Activated B cell treated with CpG ODN at 0.5 μM for 24 hours (primary cell): ENCODE results near the gene DNAJA3. TPM values are rescaled to one million over a fixed set of nuclear protein-coding genes. Genes with fewer than 3 reads are reported as not detected.

Experiments
- ATAC-seq: fragments of 200-7000 bp; cut with Tn5 transposase; one replicate; pipeline ENCODE4 v1.10.0; 2021; ENCODE audit warnings: low read depth, mild to moderate bottlenecking, moderate library complexity
- CTCF ChIA-PET: fragments of 350-600 bp; sonication (Branson Sonifier 250); formaldehyde crosslinking; loops from one replicate; lab custom pipeline; 2021; ENCODE audit warnings: antibody characterized with exemption; lab: Charles Lee
- POLR2A ChIA-PET: fragments of 350-600 bp; sonication (Branson Sonifier 250); formaldehyde crosslinking; loops from one replicate; lab custom pipeline; 2021; ENCODE audit warnings: antibody characterized with exemption; lab: Charles Lee
- DNase-seq: peaks from one replicate; pipeline ENCODE4 v3.0.0; 2022
- H3K27ac Mint-ChIP-seq: one replicate; pipeline ENCODE4 v1.8.0; 2020; ENCODE audit warnings: mixed read lengths
- H3K27me3 Mint-ChIP-seq: one replicate; pipeline ENCODE4 v1.8.0; 2021; ENCODE audit warnings: mixed read lengths
- H3K36me3 Mint-ChIP-seq: one replicate; pipeline ENCODE4 v1.8.0; 2021; ENCODE audit warnings: low read depth, mixed read lengths
- H3K4me1 Mint-ChIP-seq: one replicate; pipeline ENCODE4 v1.8.0; 2021; ENCODE audit warnings: mixed read lengths
- H3K4me3 Mint-ChIP-seq: one replicate; pipeline ENCODE4 v1.8.0; 2020; ENCODE audit warnings: mild to moderate bottlenecking, mixed read lengths
- H3K9me3 Mint-ChIP-seq: one replicate; pipeline ENCODE4 v1.8.0; 2020; ENCODE audit warnings: mixed read lengths
- intact Hi-C: fragments of 100-400 bp; cut with micrococcal nuclease; formaldehyde crosslinking; loops from one replicate; pipeline ENCODE4 v1.15.1; 2024
- total RNA-seq: library from RNA; stranded (reverse); gene quantifications from 2 replicates; pipeline ENCODE4 v1.2.3, GENCODE V29; 2022
- TF ChIP-seq, protein P1 (sequence below): fragments of 200-600 bp; IDR thresholded peaks from one replicate; pipeline ENCODE4 v1.8.0; 2022; ENCODE audit warnings: antibody characterized with exemption, mild to moderate bottlenecking

Gene DNAJA3
- total RNA-seq, 1 donor from 2014 or later, result 62.6 TPM

DNA sequence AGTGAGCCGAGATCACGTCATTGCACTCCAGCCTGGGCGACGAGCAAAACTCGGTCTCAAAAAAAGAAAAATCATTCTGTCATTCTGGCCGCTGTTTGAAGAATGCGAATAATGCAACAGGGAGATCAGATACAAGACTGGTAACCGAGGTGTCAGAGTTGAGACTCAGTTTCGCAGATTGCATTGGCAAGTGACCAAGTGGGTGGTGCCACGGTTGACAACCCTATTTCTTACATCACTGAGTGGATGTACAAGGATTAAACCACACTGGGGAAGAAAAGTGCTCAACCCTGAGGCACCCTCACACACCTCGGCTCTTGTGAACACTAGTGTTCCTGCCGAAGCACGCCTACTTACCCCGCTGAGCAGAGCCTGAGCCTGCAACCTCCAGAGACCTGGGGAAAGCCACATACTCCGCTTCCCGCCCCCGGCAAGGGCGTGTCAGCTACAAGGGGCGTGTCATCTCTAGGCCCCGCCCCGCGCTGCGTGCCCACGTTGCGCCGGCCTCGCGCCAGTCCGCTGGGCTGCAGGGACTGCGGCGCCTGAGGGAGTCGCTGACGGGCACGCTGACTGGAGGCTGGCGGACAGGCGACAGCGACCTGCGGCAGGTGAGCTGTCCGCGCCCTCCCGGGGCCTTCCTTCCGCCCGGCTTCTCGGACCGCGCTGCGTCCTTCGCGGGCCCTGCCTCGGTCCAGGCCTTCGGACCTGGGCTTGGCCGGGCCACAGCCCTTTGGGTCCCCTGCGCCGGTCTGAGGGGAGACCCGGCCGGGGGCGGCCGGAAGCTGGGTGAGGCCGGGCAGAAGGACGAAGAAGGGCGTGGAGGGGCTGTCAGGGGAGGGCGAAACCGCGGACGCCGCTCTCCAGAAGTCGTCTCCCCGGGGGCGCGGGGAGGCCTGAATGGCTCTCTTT lies 50.5 kb downstream of the DNAJA3 start, which contains the start of gene HMOX2:
HMOX2 (plus strand) TSS at position 519 of the 909 bp plus-strand sequence. CDS start 29,127 bp downstream, outside the sequence.
- POLR2A ChIA-PET, result interaction anchor here (0.6 to 2.4 kb wide), 12 partner anchors 14 to 205 kb away, joined by 3 to 23 read pairs (median 4); partner anchors contain the start of genes CDIP1 and CORO7
- Mint-ChIP-seq H3K36me3 (peaks cover 5% of the 10 kb centered on the region), H3K27ac (peak within 1 kb of the TSS; percentile 80), H3K4me3 (peak within 1 kb of the TSS; percentile 85), H3K4me1 (peaks cover 37% of the 10 kb centered on the region), H3K9me3 (no peaks in the 10 kb centered on the region), H3K27me3 (no peaks in the 10 kb centered on the region)
- DNase-seq, result peak; percentile 98
- intact Hi-C loops, result loop anchor here (1.0 to 2.0 kb wide), 8 partner anchors 30 to 258 kb away; partner anchors contain the start of genes ANKS3, CDIP1, DNAAF8 and DNAJA3
- CTCF ChIA-PET, result interaction anchor here (0.6 to 2.9 kb wide), 5 partner anchors 30 to 608 kb away, joined by 3 to 26 read pairs (median 3); partner anchors contain the start of gene DNAAF8
- TF ChIP-seq, protein P1, sequence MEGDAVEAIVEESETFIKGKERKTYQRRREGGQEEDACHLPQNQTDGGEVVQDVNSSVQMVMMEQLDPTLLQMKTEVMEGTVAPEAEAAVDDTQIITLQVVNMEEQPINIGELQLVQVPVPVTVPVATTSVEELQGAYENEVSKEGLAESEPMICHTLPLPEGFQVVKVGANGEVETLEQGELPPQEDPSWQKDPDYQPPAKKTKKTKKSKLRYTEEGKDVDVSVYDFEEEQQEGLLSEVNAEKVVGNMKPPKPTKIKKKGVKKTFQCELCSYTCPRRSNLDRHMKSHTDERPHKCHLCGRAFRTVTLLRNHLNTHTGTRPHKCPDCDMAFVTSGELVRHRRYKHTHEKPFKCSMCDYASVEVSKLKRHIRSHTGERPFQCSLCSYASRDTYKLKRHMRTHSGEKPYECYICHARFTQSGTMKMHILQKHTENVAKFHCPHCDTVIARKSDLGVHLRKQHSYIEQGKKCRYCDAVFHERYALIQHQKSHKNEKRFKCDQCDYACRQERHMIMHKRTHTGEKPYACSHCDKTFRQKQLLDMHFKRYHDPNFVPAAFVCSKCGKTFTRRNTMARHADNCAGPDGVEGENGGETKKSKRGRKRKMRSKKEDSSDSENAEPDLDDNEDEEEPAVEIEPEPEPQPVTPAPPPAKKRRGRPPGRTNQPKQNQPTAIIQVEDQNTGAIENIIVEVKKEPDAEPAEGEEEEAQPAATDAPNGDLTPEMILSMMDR, result no peak
- ATAC-seq, result peak; percentile 91

DNA sequence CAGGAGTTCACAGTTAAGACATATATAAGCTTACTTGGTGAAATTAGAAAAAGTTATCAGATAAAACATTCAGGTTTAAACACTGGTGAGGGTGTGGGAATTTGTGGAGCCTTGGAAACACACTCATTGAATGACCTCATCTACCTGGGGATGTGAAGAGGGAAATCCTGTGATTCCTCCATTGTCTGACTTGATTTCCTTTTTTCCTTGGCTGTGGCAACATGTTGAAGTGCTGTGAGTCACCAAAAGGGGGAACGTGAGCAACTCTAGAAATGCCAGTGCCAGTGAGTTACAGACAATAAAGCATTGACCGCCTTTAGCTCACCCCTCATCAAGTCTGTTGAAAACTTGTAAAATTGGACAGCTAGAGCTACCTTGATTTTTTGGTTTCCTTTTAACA lies 52.3 kb downstream of the DNAJA3 start:
- intact Hi-C loops, result loop anchor here (2.0 kb wide), 1 partner anchor 147 kb away; the partner anchor contains the start of gene MGRN1
- H3K4me3 Mint-ChIP-seq, result peak overlapping the region; percentile 66

DNA sequence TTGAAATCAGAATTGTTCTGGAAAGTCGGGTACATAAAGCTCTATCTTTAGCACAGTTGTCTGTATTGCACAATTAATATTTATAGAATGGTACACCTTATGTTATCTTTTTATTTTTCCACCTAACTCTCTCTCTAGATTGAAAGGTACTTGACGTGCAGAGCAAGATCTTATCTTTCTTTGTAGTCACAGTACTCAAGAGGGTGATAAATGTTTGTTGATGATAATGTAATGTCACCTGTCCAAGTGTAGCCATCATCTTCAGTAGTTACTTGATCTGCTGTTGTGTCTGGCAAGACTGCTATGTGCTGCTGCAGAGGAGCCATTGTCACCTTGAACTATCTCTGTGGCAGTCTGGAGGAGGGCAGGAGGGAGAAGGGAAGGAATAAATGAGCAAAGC lies 55.9 kb downstream of the DNAJA3 start:
- H3K27me3 Mint-ChIP-seq, result no peaks in the 10 kb centered on the region
- H3K9me3 Mint-ChIP-seq, result no peaks in the 10 kb centered on the region
- DNase-seq (no peak), ATAC-seq (no peak)
- TF ChIP-seq, protein P1, result no peak
- H3K4me1 Mint-ChIP-seq, result peaks cover 28% of the 10 kb centered on the region
- H3K27ac Mint-ChIP-seq, result peak overlapping the region; percentile 16
- no peak overlapping the region for H3K4me3 Mint-ChIP-seq
- POLR2A ChIA-PET, result no interaction called here
- CTCF ChIA-PET, result no interaction called here
- H3K36me3 Mint-ChIP-seq, result peaks cover 34% of the 10 kb centered on the region
- intact Hi-C loops, result no loop called here

More for the DNA sequence above, 52.3 kb downstream of the DNAJA3 start:
- peaks cover 6% of the 10 kb centered on the region for H3K36me3 Mint-ChIP-seq
- DNase-seq, result no peak
- no peak overlapping the region for H3K27ac Mint-ChIP-seq
- ATAC-seq, result no peak
- TF ChIP-seq, protein P1, result no peak
- no peaks in the 10 kb centered on the region for H3K9me3 Mint-ChIP-seq
- ChIA-PET POLR2A (interaction anchor here (0.7 to 2.4 kb wide), 2 partner anchors 138 to 602 kb away, joined by 4 to 12 read pairs; no protein-coding TSS in a partner anchor), CTCF (interaction anchor here (0.8 to 2.9 kb wide), 4 partner anchors 9 to 76 kb away, joined by 3 to 26 read pairs (median 6); no protein-coding TSS in a partner anchor)
- no peaks in the 10 kb centered on the region for H3K27me3 Mint-ChIP-seq
- H3K4me1 Mint-ChIP-seq, result peaks cover 45% of the 10 kb centered on the region

DNA sequence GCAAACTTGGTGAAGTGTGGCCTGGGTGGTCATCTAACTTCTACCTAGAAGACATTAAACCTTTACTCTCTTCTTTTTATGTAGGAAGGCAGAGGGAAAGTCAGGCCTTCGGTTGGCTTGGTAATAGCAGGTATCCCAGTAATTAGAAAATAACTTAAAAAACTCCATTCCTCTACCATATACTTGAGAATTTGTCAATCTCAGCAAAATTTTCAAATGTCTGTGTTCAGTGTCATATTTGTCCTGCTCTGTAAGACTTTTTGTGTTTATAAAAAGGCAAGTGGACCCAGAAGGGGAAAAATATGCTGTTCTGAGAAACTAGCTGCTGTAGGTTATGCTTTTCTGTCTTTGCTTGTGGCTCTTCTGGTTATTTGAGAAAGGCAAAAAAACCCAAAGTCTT lies 56.3 kb downstream of the DNAJA3 start:
- no peak overlapping the region for H3K4me3 Mint-ChIP-seq

More for the DNA sequence above, 56.3 kb downstream of the DNAJA3 start:
- Mint-ChIP-seq H3K27me3 (no peaks in the 10 kb centered on the region), H3K36me3 (peaks cover 33% of the 10 kb centered on the region), H3K4me1 (peaks cover 24% of the 10 kb centered on the region), H3K9me3 (no peaks in the 10 kb centered on the region), H3K27ac (no peak overlapping the region)
- CTCF ChIA-PET, result no interaction called here
- ATAC-seq, result no peak
- no peak for DNase-seq
- POLR2A ChIA-PET, result no interaction called here
- intact Hi-C loops, result no loop called here
- TF ChIP-seq, protein P1, result no peak
